ENCODE measurements around the gene ALG11.

DNA sequence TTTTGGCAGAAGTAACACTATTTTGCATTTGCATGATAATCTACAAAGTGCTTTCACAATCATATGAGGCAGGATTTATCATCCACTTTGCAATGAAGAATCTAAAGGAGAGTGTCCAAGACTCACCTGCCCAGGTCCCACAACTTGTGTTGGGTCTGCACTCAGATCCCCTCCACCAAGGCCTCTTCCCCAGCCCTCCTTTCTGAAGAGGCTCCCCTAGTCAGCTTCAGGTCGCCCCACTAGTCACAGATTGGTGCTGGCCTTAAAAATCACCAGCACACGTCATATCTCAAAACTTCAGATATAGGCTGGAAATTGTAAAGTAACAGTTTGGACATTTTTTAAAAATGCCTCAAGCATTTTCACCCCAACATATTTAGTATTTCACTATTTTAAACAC is 18.5 kb upstream of the ALG11 start:
- TF ChIP-seq, protein P1, sequence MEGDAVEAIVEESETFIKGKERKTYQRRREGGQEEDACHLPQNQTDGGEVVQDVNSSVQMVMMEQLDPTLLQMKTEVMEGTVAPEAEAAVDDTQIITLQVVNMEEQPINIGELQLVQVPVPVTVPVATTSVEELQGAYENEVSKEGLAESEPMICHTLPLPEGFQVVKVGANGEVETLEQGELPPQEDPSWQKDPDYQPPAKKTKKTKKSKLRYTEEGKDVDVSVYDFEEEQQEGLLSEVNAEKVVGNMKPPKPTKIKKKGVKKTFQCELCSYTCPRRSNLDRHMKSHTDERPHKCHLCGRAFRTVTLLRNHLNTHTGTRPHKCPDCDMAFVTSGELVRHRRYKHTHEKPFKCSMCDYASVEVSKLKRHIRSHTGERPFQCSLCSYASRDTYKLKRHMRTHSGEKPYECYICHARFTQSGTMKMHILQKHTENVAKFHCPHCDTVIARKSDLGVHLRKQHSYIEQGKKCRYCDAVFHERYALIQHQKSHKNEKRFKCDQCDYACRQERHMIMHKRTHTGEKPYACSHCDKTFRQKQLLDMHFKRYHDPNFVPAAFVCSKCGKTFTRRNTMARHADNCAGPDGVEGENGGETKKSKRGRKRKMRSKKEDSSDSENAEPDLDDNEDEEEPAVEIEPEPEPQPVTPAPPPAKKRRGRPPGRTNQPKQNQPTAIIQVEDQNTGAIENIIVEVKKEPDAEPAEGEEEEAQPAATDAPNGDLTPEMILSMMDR (conservative IDR thresholded peaks at IDR 0.05; ENCODE audit: low read depth in 2 of 2) = no peak
- TF ChIP-seq EZH2 (IDR thresholded peaks at IDR 0.05; ENCODE audit: low read depth, unreplicated experiment) (no peak), ZNF331 (CRISPR knock-in tag; IDR thresholded peaks at IDR 0.05; ENCODE audit: low read depth) (no peak), CREB1 (CRISPR knock-in tag; IDR thresholded peaks at IDR 0.05; ENCODE audit: low read depth) (no peak), EZH2phosphoT487 (IDR thresholded peaks at IDR 0.05; ENCODE audit: unreplicated experiment) (no peak), POLR2AphosphoS5 (IDR thresholded peaks at IDR 0.05; ENCODE audit: low read depth) (no peak), STAT1 (IDR thresholded peaks at IDR 0.05; ENCODE audit: unreplicated experiment) (no peak), ZNF114 (CRISPR knock-in tag; IDR thresholded peaks at IDR 0.05) (no peak), JUNB (IDR thresholded peaks at IDR 0.05; ENCODE audit: unreplicated experiment) (no peak), NANOG (IDR thresholded peaks at IDR 0.05; ENCODE audit: borderline replicate concordance) (no peak)
- TF ChIP-seq, protein P2, sequence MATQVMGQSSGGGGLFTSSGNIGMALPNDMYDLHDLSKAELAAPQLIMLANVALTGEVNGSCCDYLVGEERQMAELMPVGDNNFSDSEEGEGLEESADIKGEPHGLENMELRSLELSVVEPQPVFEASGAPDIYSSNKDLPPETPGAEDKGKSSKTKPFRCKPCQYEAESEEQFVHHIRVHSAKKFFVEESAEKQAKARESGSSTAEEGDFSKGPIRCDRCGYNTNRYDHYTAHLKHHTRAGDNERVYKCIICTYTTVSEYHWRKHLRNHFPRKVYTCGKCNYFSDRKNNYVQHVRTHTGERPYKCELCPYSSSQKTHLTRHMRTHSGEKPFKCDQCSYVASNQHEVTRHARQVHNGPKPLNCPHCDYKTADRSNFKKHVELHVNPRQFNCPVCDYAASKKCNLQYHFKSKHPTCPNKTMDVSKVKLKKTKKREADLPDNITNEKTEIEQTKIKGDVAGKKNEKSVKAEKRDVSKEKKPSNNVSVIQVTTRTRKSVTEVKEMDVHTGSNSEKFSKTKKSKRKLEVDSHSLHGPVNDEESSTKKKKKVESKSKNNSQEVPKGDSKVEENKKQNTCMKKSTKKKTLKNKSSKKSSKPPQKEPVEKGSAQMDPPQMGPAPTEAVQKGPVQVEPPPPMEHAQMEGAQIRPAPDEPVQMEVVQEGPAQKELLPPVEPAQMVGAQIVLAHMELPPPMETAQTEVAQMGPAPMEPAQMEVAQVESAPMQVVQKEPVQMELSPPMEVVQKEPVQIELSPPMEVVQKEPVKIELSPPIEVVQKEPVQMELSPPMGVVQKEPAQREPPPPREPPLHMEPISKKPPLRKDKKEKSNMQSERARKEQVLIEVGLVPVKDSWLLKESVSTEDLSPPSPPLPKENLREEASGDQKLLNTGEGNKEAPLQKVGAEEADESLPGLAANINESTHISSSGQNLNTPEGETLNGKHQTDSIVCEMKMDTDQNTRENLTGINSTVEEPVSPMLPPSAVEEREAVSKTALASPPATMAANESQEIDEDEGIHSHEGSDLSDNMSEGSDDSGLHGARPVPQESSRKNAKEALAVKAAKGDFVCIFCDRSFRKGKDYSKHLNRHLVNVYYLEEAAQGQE (IDR thresholded peaks at IDR 0.05; ENCODE audit: unreplicated experiment) = no peak
